ENCODE measurements around the gene FKBP15.

DNA sequence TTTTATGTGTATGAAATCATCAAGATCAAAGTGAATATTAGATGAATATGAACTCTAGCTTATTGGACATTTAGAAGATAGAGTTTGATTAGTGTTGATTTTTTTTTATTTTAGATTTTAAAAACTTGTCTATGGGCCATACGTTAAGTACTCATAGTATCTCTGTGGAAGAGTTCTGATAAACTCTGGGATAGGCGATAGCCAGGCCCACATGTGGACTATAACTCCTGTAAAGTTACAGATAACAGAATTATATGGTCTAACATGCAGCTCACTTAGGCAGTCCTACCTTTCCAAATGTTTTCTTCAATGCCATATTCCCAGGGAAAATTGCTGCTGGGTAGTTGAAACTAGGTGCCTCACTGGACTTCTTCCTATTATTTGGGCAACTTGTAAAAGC, 10.6 kb upstream of the FKBP15 start:
- TF ChIP-seq, protein P1, sequence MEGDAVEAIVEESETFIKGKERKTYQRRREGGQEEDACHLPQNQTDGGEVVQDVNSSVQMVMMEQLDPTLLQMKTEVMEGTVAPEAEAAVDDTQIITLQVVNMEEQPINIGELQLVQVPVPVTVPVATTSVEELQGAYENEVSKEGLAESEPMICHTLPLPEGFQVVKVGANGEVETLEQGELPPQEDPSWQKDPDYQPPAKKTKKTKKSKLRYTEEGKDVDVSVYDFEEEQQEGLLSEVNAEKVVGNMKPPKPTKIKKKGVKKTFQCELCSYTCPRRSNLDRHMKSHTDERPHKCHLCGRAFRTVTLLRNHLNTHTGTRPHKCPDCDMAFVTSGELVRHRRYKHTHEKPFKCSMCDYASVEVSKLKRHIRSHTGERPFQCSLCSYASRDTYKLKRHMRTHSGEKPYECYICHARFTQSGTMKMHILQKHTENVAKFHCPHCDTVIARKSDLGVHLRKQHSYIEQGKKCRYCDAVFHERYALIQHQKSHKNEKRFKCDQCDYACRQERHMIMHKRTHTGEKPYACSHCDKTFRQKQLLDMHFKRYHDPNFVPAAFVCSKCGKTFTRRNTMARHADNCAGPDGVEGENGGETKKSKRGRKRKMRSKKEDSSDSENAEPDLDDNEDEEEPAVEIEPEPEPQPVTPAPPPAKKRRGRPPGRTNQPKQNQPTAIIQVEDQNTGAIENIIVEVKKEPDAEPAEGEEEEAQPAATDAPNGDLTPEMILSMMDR (IDR thresholded peaks at IDR 0.05) = no peak
- no peak for TF ChIP-seq POLR2A (IDR thresholded peaks at IDR 0.05)
